Measurements from ENCODE around the gene MSI2. TPM values are rescaled to one million over a fixed set of nuclear protein-coding genes. Genes with fewer than 3 reads are reported as not detected.

MSI2 gene
- total and polyA plus RNA-seq, 4 donors: 9.4 to 64.0 (median 30.4) TPM

DNA sequence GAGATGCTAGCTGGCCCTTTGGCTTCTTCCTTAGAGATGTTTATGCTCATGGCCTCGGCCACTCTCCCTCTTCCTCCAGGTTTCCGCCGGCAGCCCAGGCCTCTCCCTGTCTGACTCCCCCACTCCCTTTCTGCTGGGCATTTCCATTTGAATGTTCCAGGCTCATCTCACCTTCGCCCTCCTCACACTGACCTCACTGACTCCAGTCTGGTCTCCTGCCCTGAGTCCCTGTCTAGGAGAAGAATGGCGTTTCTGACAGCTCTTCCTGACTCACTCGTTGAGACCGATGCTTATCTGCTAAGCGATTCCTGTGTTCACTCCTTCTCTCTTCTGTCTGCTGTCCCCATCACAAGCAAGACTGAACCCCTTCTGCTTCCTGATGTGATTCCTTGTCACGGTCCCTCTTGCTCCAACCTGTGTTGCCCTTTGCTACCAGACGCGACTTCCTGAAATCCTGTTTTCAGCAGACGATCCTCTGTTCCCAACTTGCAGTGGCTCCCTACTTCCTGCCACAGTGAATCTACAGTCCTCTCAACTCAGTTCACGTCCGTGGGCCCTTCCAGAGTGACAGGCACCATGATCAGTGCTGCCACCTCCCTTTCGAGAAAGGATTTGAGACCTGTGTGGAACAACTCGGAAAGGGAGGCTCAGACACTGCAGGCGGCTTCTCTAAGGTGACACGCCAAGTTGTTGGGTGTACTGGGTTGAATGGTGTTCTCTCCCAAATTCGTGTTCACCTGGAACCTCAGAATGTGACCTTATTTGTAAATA is 176.4 kb downstream of the MSI2 start:
- WGBS, 2 donors: 56 to 76% methylated on average over 19 of the region's 19 CpGs
- TF ChIP-seq, protein P1, sequence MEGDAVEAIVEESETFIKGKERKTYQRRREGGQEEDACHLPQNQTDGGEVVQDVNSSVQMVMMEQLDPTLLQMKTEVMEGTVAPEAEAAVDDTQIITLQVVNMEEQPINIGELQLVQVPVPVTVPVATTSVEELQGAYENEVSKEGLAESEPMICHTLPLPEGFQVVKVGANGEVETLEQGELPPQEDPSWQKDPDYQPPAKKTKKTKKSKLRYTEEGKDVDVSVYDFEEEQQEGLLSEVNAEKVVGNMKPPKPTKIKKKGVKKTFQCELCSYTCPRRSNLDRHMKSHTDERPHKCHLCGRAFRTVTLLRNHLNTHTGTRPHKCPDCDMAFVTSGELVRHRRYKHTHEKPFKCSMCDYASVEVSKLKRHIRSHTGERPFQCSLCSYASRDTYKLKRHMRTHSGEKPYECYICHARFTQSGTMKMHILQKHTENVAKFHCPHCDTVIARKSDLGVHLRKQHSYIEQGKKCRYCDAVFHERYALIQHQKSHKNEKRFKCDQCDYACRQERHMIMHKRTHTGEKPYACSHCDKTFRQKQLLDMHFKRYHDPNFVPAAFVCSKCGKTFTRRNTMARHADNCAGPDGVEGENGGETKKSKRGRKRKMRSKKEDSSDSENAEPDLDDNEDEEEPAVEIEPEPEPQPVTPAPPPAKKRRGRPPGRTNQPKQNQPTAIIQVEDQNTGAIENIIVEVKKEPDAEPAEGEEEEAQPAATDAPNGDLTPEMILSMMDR (IDR thresholded peaks at IDR 0.05; ENCODE audit: control extremely low read depth, extremely low read depth): no peak
- DNase-seq: no peak
- no peaks in the 10 kb centered on the region for H3K36me3 ChIP-seq (ENCODE audit: control insufficient read depth in 4 of 4, insufficient read depth in 4 of 4, low read length in 4 of 4)
- no peaks in the 10 kb centered on the region for H3K27me3 ChIP-seq (ENCODE audit: control insufficient read depth in 3 of 3, insufficient read depth in 3 of 3, low read length in 2 of 3)
- H3K9ac ChIP-seq (ENCODE audit: insufficient read depth in 1 of 2, low read length in 2 of 2): no peak overlapping the region
- no peak for ATAC-seq (ENCODE audit: insufficient read depth, low FRiP score)
- H3K4me3 ChIP-seq: no peak overlapping the region
- no peak overlapping the region for H3K27ac ChIP-seq (ENCODE audit: low read depth in 1 of 2, low read length in 1 of 2)
- H3K9me3 ChIP-seq (ENCODE audit: control insufficient read depth in 4 of 4, insufficient read depth in 3 of 4, low read length in 3 of 4): no peaks in the 10 kb centered on the region
- peaks cover 0 to 11% (median 3%) of the 10 kb centered on the region in 5 donors for H3K4me1 ChIP-seq (ENCODE audit: control insufficient read depth in 5 of 5, insufficient read depth in 5 of 5, low read length in 5 of 5)

DNA sequence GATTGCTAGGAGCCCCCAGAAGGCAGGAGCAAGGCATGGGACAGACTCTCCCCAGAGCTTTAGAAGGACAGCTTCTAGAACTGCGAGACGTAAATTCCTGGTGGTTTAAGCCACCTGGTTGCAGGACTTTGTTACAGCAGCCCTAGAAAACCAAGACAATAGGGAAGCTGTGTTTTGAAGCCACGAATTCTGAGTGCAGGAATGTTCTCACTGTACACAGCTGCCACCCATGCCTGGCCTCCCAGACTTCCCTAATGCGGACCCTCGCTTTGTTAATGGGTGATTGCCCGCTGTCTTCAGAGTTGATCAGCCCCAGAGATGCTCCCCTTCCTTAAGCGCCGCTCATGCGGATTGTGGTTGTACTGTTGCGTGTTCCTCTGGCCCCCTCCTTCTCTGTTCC is 177.1 kb downstream of the MSI2 start:
- no peaks in the 10 kb centered on the region for H3K27me3 ChIP-seq (ENCODE audit: control insufficient read depth in 3 of 3, insufficient read depth in 3 of 3, low read length in 2 of 3)
- H3K9me3 ChIP-seq (ENCODE audit: control insufficient read depth in 4 of 4, insufficient read depth in 3 of 4, low read length in 3 of 4): no peaks in the 10 kb centered on the region
- ATAC-seq (ENCODE audit: insufficient read depth, low FRiP score): no peak
- no peak overlapping the region for H3K9ac ChIP-seq (ENCODE audit: insufficient read depth in 1 of 2, low read length in 2 of 2)
- no peaks in the 10 kb centered on the region for H3K36me3 ChIP-seq (ENCODE audit: control insufficient read depth in 4 of 4, insufficient read depth in 4 of 4, low read length in 4 of 4)
- WGBS, 2 donors: 65 to 90% methylated on average over 10 of the region's 10 CpGs
- TF ChIP-seq, protein P1 (IDR thresholded peaks at IDR 0.05; ENCODE audit: control extremely low read depth, extremely low read depth): no peak
- H3K27ac ChIP-seq (ENCODE audit: low read depth in 1 of 2, low read length in 1 of 2): no peak overlapping the region
- DNase-seq: no peak
- no peak overlapping the region for H3K4me3 ChIP-seq
- peaks cover 0 to 11% (median 3%) of the 10 kb centered on the region in 5 donors for H3K4me1 ChIP-seq (ENCODE audit: control insufficient read depth in 5 of 5, insufficient read depth in 5 of 5, low read length in 5 of 5)

DNA sequence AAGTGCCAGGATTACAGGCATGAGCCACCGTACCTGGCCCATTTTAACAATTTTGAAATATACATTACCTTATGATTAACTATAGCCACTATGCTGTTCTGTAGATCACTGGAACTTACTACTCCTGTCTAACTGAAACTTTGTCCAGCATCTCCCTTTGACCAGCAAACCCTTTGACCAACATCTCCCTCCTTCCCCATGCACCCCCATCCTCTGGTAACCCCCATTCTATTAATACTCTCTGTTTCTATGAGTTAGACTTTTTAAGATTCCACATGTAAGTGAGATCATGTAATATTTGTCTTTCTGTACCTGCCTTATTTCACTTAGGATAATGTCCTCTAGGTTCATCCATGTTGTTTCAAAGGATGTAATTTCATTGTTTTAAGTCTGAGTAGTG is 178.0 kb downstream of the MSI2 start:
- ATAC-seq (ENCODE audit: insufficient read depth, low FRiP score) (no peak), DNase-seq (no peak)
- Histone ChIP-seq H3K9ac (ENCODE audit: insufficient read depth in 1 of 2, low read length in 2 of 2) (no peak overlapping the region), H3K27ac (ENCODE audit: low read depth in 1 of 2, low read length in 1 of 2) (no peak overlapping the region), H3K36me3 (ENCODE audit: control insufficient read depth in 4 of 4, insufficient read depth in 4 of 4, low read length in 4 of 4) (no peaks in the 10 kb centered on the region), H3K4me3 (no peak overlapping the region), H3K9me3 (ENCODE audit: control insufficient read depth in 4 of 4, insufficient read depth in 3 of 4, low read length in 3 of 4) (no peaks in the 10 kb centered on the region), H3K4me1 (ENCODE audit: control insufficient read depth in 5 of 5, insufficient read depth in 5 of 5, low read length in 5 of 5) (peaks cover 0 to 8% (median 3%) of the 10 kb centered on the region in 5 donors), H3K27me3 (ENCODE audit: control insufficient read depth in 3 of 3, insufficient read depth in 3 of 3, low read length in 2 of 3) (no peaks in the 10 kb centered on the region)
- TF ChIP-seq, protein P1 (IDR thresholded peaks at IDR 0.05; ENCODE audit: control extremely low read depth, extremely low read depth): no peak
- 100% methylated on average over 1 of the region's 1 CpG for WGBS, 2 donors
